Trophoblast cell (in vitro differentiated cells and primary cell): Measurements from ENCODE around the gene ANKRD28.

Experiments
- DNase-seq, 2 donors: peaks; one replicate each; pipeline ENCODE4 v3.0.0-alpha.2; 2016
- H2AFZ ChIP-seq: 2 replicates; pipeline ENCODE4 v1.6.1; 2013; ENCODE audit warnings: low read length, moderate library complexity, mild to moderate bottlenecking; ENCODE audit not compliant: insufficient read depth, poor library complexity
- H2AK5ac ChIP-seq: 2 replicates; pipeline ENCODE4 v1.6.1; 2013; ENCODE audit warnings: mild to moderate bottlenecking, low read length
- H2BK120ac ChIP-seq: 2 replicates; pipeline ENCODE4 v1.6.1; 2013; ENCODE audit warnings: low read length, mild to moderate bottlenecking, moderate library complexity; ENCODE audit not compliant: insufficient read depth, poor library complexity
- H2BK12ac ChIP-seq: 2 replicates; pipeline ENCODE4 v1.6.1; 2013; ENCODE audit warnings: mild to moderate bottlenecking, low read length, moderate library complexity
- H2BK5ac ChIP-seq: 2 replicates; pipeline ENCODE4 v1.6.1; 2013; ENCODE audit warnings: low read length, low read depth, moderate library complexity, mild to moderate bottlenecking; ENCODE audit not compliant: poor library complexity
- H3K14ac ChIP-seq: 2 replicates; pipeline ENCODE4 v1.6.1; 2013; ENCODE audit warnings: mild to moderate bottlenecking, low read length
- H3K18ac ChIP-seq: 2 replicates; pipeline ENCODE4 v1.6.1; 2013; ENCODE audit warnings: mild to moderate bottlenecking, low read length
- H3K23ac ChIP-seq: 2 replicates; pipeline ENCODE4 v1.6.1; 2013; ENCODE audit warnings: low read length
- H3K27ac ChIP-seq: 2 replicates; pipeline ENCODE4 v1.5.1; 2013; ENCODE audit warnings: low read depth, mild to moderate bottlenecking, inconsistent platforms, low read length, moderate library complexity
- H3K27me3 ChIP-seq: 2 replicates; pipeline ENCODE4 v1.6.1; 2013; ENCODE audit warnings: inconsistent platforms, mild to moderate bottlenecking, low read length, moderate library complexity; ENCODE audit not compliant: insufficient read depth
- H3K36me3 ChIP-seq, 2 experiments: 1 replicate in 1 of 2; 2 replicates in 1 of 2; pipeline ENCODE4 v1.6.1; 2013; ENCODE audit warnings: low read length in 2 of 2, mild to moderate bottlenecking in 2 of 2, moderate library complexity in 1 of 2; ENCODE audit not compliant: insufficient read depth in 2 of 2, control insufficient read depth in 1 of 2
- H3K4ac ChIP-seq: 2 replicates; pipeline ENCODE4 v1.6.1; 2013; ENCODE audit warnings: low read depth, mild to moderate bottlenecking, low read length, moderate library complexity
- H3K4me1 ChIP-seq, 2 experiments: 1 replicate in 1 of 2; 2 replicates in 1 of 2; pipeline ENCODE4 v1.6.1; 2013; ENCODE audit warnings: low read length in 2 of 2, mild to moderate bottlenecking in 2 of 2, moderate library complexity in 1 of 2; ENCODE audit not compliant: insufficient read depth in 2 of 2, control insufficient read depth in 1 of 2
- H3K4me2 ChIP-seq: 2 replicates; pipeline ENCODE4 v1.6.1; 2013; ENCODE audit warnings: inconsistent platforms, mild to moderate bottlenecking, low read length, moderate library complexity
- H3K4me3 ChIP-seq: 2 replicates; pipeline ENCODE4 v1.5.1; 2013; ENCODE audit warnings: mild to moderate bottlenecking, low read depth, low read length, inconsistent platforms
- H3K79me1 ChIP-seq: one replicate; pipeline ENCODE4 v1.6.1; 2013; ENCODE audit warnings: low read length
- H3K79me2 ChIP-seq: 2 replicates; pipeline ENCODE4 v1.6.1; 2013; ENCODE audit warnings: low read length, mild to moderate bottlenecking; ENCODE audit not compliant: control insufficient read depth, insufficient read depth, poor library complexity
- H3K9ac ChIP-seq: 2 replicates; pipeline ENCODE4 v1.6.1; 2013; ENCODE audit warnings: mild to moderate bottlenecking, low read length
- H3K9me3 ChIP-seq: 2 replicates; pipeline ENCODE4 v1.6.1; 2013; ENCODE audit warnings: low read depth, mild to moderate bottlenecking, control low read depth, inconsistent platforms, low read length; ENCODE audit not compliant: insufficient read depth
- H4K12ac ChIP-seq: 2 replicates; pipeline ENCODE4 v1.6.1; 2013; ENCODE audit warnings: low read depth, mild to moderate bottlenecking, low read length, moderate library complexity
- H4K8ac ChIP-seq: 2 replicates; pipeline ENCODE4 v1.6.1; 2013; ENCODE audit warnings: low read depth, mild to moderate bottlenecking, low read length, moderate library complexity
- H4K91ac ChIP-seq: one replicate; pipeline ENCODE4 v1.6.1; 2013; ENCODE audit warnings: low read depth, mild to moderate bottlenecking, low read length, moderate library complexity
- WGBS: extraction: QIAGEN DNeasy Blood & Tissue Kit; methylation state at CpG from one replicate; pipeline ENCODE4 v1.1.7; 2013; ENCODE audit warnings: missing lambda C conversion rate; ENCODE audit not compliant: insufficient read length, insufficient coverage; ENCODE audit errors: extremely low coverage; 5-methylcytosine and 5-hydroxymethylcytosine counted together

Gene ANKRD28

DNA sequence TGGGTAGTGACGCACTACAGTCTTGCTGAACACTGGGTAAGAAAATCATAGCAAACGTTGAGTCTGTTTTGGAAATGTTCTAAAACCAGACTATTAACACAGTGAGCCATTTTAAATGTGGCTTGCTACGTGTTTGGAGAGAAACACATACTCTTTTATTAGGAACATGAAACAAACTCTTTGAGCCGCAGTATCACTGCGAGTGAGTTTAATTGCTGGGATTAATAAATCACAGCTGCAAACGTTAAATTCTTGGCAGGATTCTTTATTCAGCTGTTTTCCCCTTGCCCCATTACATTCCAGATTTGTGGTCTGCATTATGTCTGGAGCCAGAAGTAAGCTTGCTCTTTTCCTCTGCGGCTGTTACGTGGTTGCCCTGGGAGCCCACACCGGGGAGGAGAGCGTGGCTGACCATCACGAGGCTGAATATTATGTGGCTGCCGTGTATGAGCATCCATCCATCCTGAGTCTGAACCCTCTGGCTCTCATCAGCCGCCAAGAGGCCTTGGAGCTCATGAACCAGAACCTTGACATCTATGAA lies 162.6 kb downstream of the ANKRD28 start:
- Histone ChIP-seq H3K4me2 (no peak overlapping the region), H2AFZ (no peak overlapping the region), H3K27ac (no peak overlapping the region), H4K91ac (no peak overlapping the region), H3K4ac (no peak overlapping the region), H3K36me3 (no peaks in the 10 kb centered on the region), H3K79me1 (peaks cover 2% of the 10 kb centered on the region), H2BK5ac (no peak overlapping the region), H2BK120ac (no peak overlapping the region), H3K79me2 (no peaks in the 10 kb centered on the region), H2BK12ac (no peak overlapping the region), H3K4me3 (no peak overlapping the region), H3K9me3 (no peaks in the 10 kb centered on the region), H3K4me1 (peaks cover 6 to 11% of the 10 kb centered on the region in 2 experiments), H3K9ac (no peak overlapping the region), H3K27me3 (no peaks in the 10 kb centered on the region), H4K8ac (no peak overlapping the region), H2AK5ac (no peak overlapping the region), H3K23ac (no peak overlapping the region), H3K14ac (no peak overlapping the region), H4K12ac (no peak overlapping the region), H3K18ac (no peak overlapping the region)
- DNase-seq: no peak
- WGBS: no CpG with 5 or more reads among the region's 13 CpGs

DNA sequence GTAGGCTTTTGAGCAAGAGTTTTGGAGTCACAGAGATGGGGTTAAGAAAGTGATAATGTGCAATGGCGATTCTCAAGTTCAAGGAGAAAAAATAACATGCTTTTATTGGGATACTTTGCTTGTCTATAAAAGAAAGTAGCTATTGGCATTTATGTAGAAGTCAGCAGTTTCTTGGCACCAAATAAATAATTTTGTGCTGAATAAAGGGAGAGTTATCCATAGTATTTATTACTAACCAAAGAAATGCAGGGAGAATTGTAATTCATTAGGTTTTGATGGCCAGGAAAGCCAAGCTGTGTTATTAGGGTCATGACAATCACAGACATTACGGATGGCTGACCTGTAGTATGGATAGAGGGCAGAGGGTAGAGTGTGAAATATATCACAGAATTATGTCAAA lies 163.1 kb downstream of the ANKRD28 start:
- H2BK12ac ChIP-seq: no peak overlapping the region
- no peak overlapping the region for H3K27ac ChIP-seq
- no peak overlapping the region for H3K4me3 ChIP-seq
- no peak overlapping the region for H3K18ac ChIP-seq
- no peaks in the 10 kb centered on the region for H3K9me3 ChIP-seq
- H4K91ac ChIP-seq: no peak overlapping the region
- H3K23ac ChIP-seq: no peak overlapping the region
- H2AK5ac ChIP-seq: no peak overlapping the region
- H3K79me1 ChIP-seq: peaks cover 2% of the 10 kb centered on the region
- no peak overlapping the region for H3K4me2 ChIP-seq
- H2BK120ac ChIP-seq: no peak overlapping the region
- H2BK5ac ChIP-seq: no peak overlapping the region
- H3K14ac ChIP-seq: no peak overlapping the region
- no peaks in the 10 kb centered on the region for H3K79me2 ChIP-seq
- WGBS: no CpG with 5 or more reads among the region's 2 CpGs
- H3K36me3 ChIP-seq: no peaks in the 10 kb centered on the region
- no peak overlapping the region for H3K4ac ChIP-seq
- H3K27me3 ChIP-seq: no peaks in the 10 kb centered on the region
- DNase-seq: no peak
- no peak overlapping the region for H3K9ac ChIP-seq
- no peak overlapping the region for H2AFZ ChIP-seq
- no peak overlapping the region for H4K12ac ChIP-seq
- H4K8ac ChIP-seq: no peak overlapping the region
- H3K4me1 ChIP-seq: peaks cover 6 to 11% of the 10 kb centered on the region in 2 experiments

DNA sequence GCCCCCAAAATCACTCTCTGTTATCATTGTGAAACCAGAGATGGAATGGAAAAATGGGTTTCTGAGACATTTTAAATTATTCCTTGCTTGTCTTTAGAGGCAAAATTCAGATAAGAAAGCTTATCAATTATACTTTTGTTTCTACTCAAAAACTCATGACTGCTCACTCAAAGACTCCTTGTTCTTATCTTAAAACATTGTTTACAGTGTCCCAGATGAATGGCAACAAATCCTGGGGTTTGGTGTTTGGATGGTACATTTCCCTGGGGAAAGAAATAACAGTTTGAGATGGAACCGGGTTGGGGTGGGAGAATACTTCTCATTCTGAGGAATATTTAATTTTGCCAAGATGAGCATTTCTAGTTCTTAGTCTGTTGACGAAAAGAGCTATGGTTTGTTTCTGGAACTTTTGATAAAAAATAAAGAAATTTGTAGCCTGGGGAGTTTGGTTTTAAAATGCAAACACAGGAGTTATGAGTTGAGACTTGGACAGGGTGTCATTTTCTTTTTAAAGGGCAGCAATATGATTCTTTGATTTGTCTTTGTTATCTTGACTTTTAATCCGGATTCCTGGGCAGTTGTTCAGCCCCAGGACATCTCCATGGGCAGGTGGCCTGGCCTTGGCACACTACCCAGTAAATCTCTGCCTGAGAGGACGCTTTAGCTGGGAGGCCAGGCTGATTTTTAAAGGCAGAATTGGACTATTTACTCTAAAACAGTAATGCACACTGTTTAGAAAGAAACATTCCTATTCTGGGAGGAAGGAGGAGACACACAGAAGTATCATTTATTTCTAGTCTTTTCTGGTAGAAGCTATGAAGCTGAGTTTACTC lies 163.8 kb downstream of the ANKRD28 start:
- no peak overlapping the region for H3K14ac ChIP-seq
- no peaks in the 10 kb centered on the region for H3K27me3 ChIP-seq
- no peak overlapping the region for H4K12ac ChIP-seq
- H4K8ac ChIP-seq: no peak overlapping the region
- no peak overlapping the region for H4K91ac ChIP-seq
- no CpG with 5 or more reads among the region's 4 CpGs for WGBS
- peaks cover 6 to 11% of the 10 kb centered on the region in 2 experiments for H3K4me1 ChIP-seq
- H2BK5ac ChIP-seq: no peak overlapping the region
- DNase-seq: no peak
- H2AFZ ChIP-seq: no peak overlapping the region
- H2BK12ac ChIP-seq: no peak overlapping the region
- H3K79me1 ChIP-seq: peaks cover 2% of the 10 kb centered on the region
- no peak overlapping the region for H2BK120ac ChIP-seq
- H3K79me2 ChIP-seq: no peaks in the 10 kb centered on the region
- no peak overlapping the region for H3K9ac ChIP-seq
- H3K9me3 ChIP-seq: no peaks in the 10 kb centered on the region
- no peaks in the 10 kb centered on the region for H3K36me3 ChIP-seq
- H3K23ac ChIP-seq: no peak overlapping the region
- no peak overlapping the region for H3K4me3 ChIP-seq
- H3K4ac ChIP-seq: no peak overlapping the region
- no peak overlapping the region for H3K18ac ChIP-seq
- H2AK5ac ChIP-seq: no peak overlapping the region
- H3K4me2 ChIP-seq: no peak overlapping the region
- no peak overlapping the region for H3K27ac ChIP-seq

DNA sequence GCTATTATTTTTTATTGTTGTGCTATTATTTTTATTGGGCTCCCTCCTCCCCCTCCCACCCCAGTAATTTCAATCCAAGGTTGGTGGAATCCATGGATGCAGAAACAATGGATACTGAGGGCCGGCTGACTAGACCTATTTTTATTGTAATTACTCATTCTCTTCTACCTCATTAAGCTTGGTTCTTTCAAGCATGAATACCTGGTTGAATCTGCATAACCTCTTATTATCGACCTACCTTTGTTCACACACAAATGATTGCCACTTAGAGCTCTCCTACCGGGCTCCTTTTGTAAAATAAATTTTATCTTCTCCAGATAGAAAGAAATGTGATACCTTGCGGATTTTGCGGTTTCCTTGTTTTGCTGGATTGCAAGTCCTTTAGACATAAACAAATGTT lies 164.6 kb downstream of the ANKRD28 start:
- H2BK120ac ChIP-seq: no peak overlapping the region
- no peak overlapping the region for H3K4ac ChIP-seq
- no peak overlapping the region for H3K9ac ChIP-seq
- no peak overlapping the region for H4K12ac ChIP-seq
- H2BK5ac ChIP-seq: no peak overlapping the region
- H2BK12ac ChIP-seq: no peak overlapping the region
- H3K4me3 ChIP-seq: no peak overlapping the region
- no peak overlapping the region for H2AFZ ChIP-seq
- H2AK5ac ChIP-seq: no peak overlapping the region
- no peak overlapping the region for H3K23ac ChIP-seq
- no peak overlapping the region for H3K18ac ChIP-seq
- no CpG with 5 or more reads among the region's 5 CpGs for WGBS
- H3K79me2 ChIP-seq: no peaks in the 10 kb centered on the region
- H3K9me3 ChIP-seq: no peaks in the 10 kb centered on the region
- H4K8ac ChIP-seq: no peak overlapping the region
- H3K79me1 ChIP-seq: peaks cover 2% of the 10 kb centered on the region
- DNase-seq: no peak
- no peak overlapping the region for H3K4me2 ChIP-seq
- no peak overlapping the region for H3K27ac ChIP-seq
- no peak overlapping the region for H3K14ac ChIP-seq
- H3K27me3 ChIP-seq: no peaks in the 10 kb centered on the region
- peaks cover 6 to 11% of the 10 kb centered on the region in 2 experiments for H3K4me1 ChIP-seq
- no peak overlapping the region for H4K91ac ChIP-seq
- H3K36me3 ChIP-seq: no peaks in the 10 kb centered on the region
